ENCODE data around the gene CATSPERE.
"Not testable (repeated sequence)": the region's sequence is repeated elsewhere in the genome, so short reads cannot be mapped to it uniquely, and the experiment has no call there.

Gene CATSPERE

GRCh38 chr1:244448279-244449036 is 12.6 kb upstream of the CATSPERE start:
- DNase-seq, result no peak

- DNase-seq, result no peak
These were observed 11.1 kb upstream of the CATSPERE start for GRCh38 chr1:244449936-244450508.

GRCh38 chr1:244450597-244451538 is 10.2 kb upstream of the CATSPERE start:
- peak; percentile 73 for DNase-seq

GRCh38 chr1:244451539-244451950 is 9.5 kb upstream of the CATSPERE start, which contains the start of gene ADSS2:
TSS of gene ADSS2 (minus strand) at chr1:244451909. CDS start at chr1:244451817, 92 bp downstream.
- DNase-seq, result no peak

- peak; percentile 99 for DNase-seq
These were observed 8.9 kb upstream of the CATSPERE start for GRCh38 chr1:244451951-244452795.

GRCh38 chr1:244454412-244454811 is 6.7 kb upstream of the CATSPERE start:
- DNase-seq, result no peak

- DNase-seq, result no peak
These were observed 4.5 kb upstream of the CATSPERE start for GRCh38 chr1:244456586-244456985.

- DNase-seq, result no peak
These were observed 2.3 kb upstream of the CATSPERE start for GRCh38 chr1:244458781-244459180.

GRCh38 chr1:244460197-244460596 is 876 bp upstream of the CATSPERE start:
- DNase-seq, result peak; percentile 25

GRCh38 chr1:244466724-244467123 is 5.7 kb downstream of the CATSPERE start:
- DNase-seq, result no peak

- no peak for DNase-seq
These were observed 12.1 kb downstream of the CATSPERE start for GRCh38 chr1:244473059-244473605.

GRCh38 chr1:244484971-244485370 is 23.9 kb downstream of the CATSPERE start:
- not testable (repeated sequence) for DNase-seq

- no peak for DNase-seq
These were observed 33.6 kb downstream of the CATSPERE start for GRCh38 chr1:244494653-244495052.

GRCh38 chr1:244496186-244496585 is 35.1 kb downstream of the CATSPERE start:
- DNase-seq, result no peak

GRCh38 chr1:244497805-244498204 is 36.7 kb downstream of the CATSPERE start:
- DNase-seq, result no peak

GRCh38 chr1:244499484-244499883 is 38.4 kb downstream of the CATSPERE start:
- not testable (repeated sequence) for DNase-seq

GRCh38 chr1:244500515-244500914 is 39.4 kb downstream of the CATSPERE start:
- not testable (repeated sequence) for DNase-seq

GRCh38 chr1:244502630-244503029 is 41.6 kb downstream of the CATSPERE start:
- no peak for DNase-seq

GRCh38 chr1:244513493-244513892 is 52.4 kb downstream of the CATSPERE start:
- DNase-seq, result no peak

GRCh38 chr1:244515680-244516079 is 54.6 kb downstream of the CATSPERE start:
- no peak for DNase-seq

- DNase-seq, result no peak
These were observed 75.2 kb downstream of the CATSPERE start for GRCh38 chr1:244536316-244536715.

- no peak for DNase-seq
These were observed 84.4 kb downstream of the CATSPERE start for GRCh38 chr1:244545511-244545910.

Measured in activated CD8-positive, alpha-beta memory T cell treated with anti-CD3 and anti-CD28 coated beads, Interleukin-2, amount 50 U/mL, for 4 hours (primary cell).